Activated naive CD8-positive, alpha-beta T cell treated with anti-CD3 and anti-CD28 coated beads, Interleukin-2, amount 50 U/mL, for 16 hours (primary cell): ENCODE results near the gene DYRK1A.

ENCODE experiments used
- DNase-seq: peaks from one replicate; pipeline ENCODE4 v3.0.0-alpha.2; 2020; ENCODE audit warnings: low read depth, low spot score

The DYRK1A gene

DNA sequence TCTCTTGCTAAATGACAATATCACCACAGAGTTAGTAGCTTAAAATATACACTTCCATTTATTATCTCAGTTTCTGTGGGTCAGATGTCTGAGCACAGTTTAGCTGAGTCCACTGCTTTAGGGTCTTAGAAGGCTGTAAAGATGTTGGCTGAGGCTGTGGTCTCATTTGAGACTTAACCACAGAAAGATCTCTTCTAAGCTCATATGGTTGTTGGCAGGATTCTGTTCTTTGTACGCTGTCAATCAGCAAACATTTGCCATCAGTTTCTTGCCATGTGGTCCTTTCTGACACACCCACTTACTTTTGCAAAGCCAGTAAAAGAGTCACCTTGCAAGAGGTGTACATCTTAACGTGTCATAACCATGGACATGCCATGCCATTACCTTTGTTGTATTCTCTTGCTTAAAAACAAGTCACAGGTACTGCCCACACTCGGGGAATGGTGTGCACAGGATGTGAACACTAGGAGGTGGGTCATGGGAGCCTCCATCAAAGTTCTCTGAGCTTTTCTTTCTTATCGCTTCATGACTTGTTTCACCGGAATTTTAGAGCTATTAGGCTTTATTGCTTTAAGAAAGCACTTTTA is 18.7 kb downstream of the DYRK1A start:
- DNase-seq = no peak

DNA sequence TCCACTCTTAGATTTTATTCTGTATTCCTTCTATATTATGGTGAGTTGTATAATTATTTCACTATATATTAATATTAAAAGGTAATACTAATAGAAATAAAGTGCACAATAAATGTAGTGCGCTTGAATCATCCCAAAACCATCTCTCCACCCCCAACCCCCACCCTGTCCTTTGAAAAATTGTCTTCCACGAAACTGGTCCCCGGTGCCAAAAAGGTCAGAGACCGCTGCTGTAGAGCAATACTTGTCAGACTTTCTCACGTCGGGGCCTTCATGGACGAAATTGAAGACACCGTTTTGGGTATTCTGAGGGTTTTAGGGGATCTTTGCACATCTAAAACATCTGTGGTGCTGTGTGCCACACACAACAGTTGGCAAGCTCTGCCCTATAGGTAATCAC is 19.6 kb downstream of the DYRK1A start:
- no peak for DNase-seq

DNA sequence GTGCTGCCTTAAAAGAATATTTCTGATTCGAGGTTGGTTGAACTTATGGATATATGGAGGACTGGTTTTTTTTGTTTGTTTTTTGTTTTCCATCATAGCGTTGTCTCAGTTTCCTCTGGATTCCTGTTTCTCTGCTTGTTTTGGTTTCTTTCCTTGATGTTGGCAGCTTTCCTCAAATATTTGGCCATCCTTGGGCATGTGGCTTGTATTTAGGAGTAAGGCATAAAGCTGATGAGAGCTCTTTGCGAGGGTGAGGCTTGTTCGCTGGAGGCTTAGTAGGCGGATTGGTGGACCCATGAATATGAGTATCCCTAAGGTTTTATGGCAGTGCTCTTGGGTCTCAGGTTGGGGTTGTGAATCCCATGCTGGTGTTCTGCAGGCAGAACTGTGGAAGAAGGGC is 22.9 kb downstream of the DYRK1A start:
- DNase-seq = no peak

DNA sequence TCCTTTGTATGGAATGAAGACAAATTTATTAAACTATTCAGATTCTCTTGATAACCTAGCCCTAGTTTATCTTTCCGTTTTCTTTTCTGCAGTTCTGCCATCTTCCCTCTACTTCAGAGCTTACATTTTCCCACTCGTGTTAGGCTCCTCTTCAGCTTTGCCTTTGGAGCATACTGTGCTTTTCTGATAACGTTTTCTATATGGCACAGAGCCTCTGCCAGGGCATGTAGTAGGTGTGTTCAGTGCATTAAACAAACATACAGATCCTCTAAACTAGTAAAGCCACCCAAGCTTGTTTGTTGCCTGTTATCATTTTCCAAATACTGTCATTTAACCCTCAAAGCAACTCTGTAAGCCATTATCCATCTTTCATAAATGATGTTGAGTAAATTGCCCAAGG is 25.1 kb downstream of the DYRK1A start:
- DNase-seq = no peak

DNA sequence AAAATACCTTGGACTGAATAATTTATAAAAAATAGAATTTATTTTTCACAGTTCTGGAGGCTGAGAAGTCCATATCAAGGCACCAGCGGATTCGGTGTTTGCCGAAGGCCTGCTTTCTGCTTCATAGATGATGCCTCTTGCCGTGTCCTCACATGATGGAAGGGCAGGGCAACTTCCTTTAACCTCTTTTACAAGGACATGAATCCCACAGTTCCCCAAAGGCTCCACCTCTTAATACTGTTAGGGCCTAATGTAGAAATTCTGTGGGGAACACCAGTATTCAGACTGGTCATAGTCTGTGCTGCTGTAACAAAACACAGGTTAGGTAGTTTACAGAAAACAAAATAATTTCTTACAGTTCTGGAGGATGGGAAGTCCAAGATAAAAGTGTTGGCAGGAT is 25.9 kb downstream of the DYRK1A start:
- DNase-seq = no peak

DNA sequence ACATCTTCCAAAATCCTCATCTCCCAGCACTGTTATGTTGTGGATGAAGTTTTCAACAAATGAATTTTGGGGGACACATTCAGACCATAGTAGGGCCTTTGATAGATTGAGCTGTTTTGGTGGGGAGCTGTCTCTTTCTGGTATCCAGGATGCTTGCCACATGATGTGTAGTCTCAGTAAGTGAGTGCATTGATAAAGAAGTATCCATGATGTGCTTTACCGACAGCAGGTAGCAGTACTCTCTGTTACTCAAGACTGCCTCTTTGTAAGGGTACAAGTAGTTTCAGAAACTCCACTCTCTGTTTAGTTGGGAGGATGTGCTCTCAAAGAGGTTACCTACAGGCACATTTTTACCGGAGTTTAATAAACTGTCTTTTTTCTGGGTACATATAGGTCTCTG is 26.5 kb downstream of the DYRK1A start:
- no peak for DNase-seq

DNA sequence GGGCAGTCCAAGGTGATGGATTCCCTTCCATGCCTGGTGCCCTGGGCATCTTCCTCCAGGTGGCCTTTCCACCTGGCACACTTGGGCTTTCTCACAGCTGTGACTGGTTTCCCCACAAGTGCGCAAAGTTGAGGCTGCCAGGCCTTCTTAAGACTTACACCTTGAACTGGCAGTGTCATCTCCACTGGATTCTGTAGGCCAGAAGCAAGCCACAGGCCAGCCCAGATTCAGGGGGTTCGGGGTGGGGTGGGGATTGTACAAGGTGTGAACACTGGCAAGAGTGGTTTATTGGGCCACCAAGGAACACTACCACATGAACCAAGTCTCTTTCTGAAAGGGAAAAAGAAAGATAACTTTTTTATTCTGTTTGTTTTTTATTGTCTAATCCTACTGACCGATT is 27.2 kb downstream of the DYRK1A start:
- no peak for DNase-seq

DNA sequence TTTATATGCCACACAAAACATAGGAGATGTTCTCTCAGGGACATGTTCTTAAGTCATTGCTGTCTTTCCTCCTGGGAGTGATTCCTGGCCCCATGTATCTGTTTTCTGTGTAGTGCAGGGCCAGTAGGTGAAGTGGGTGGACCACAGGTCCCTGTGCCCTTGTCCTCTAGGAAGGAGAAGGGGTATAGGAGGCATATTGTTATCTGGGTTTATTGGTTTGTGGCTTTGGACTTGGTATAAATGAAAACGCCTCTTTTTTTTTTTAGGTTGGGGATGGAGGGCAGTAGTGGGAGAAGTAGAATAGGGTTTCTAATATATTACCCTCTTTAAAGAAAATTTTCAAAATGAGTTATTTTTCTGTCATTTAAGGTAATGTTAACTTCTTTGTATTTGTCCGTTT is 29.4 kb downstream of the DYRK1A start:
- DNase-seq = no peak

DNA sequence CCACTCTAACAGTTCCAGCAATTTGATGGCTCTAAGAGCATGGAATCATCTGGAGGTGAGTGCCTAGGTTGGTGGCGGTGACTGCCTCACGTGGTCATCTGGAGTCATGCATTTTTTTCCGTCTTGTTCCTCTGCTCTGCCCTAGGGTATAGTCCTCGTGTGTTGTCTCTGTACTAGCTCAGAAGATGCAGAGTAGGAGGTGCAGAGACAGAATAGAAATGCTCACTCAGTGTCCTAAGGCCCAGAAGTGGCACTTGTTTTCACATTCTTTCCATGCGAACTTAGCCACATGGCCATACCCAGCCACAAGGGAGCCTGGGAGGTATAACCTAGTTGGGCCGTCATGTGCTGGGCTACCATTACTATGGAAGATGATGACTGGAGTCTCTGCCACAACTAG is 30.3 kb downstream of the DYRK1A start:
- DNase-seq = no peak

DNA sequence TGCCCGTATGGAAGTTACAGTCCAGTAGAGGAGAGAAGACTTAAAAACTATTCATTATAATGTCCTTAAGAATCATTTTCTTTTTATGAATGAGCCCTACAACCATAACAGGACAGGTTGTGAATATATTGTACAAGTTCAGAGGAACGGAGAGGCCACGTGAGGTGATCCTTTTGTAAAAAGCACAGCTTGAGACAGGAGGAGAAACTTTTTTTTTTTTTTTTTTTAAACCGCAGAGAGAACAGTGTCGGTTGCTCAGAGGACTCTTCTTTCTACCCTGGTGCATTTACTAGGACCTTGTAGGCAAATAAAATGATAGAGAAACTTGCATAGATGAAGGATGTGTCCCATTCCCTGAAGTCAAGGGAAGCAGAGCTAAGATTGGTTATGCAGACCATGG is 32.1 kb downstream of the DYRK1A start:
- DNase-seq = no peak

DNA sequence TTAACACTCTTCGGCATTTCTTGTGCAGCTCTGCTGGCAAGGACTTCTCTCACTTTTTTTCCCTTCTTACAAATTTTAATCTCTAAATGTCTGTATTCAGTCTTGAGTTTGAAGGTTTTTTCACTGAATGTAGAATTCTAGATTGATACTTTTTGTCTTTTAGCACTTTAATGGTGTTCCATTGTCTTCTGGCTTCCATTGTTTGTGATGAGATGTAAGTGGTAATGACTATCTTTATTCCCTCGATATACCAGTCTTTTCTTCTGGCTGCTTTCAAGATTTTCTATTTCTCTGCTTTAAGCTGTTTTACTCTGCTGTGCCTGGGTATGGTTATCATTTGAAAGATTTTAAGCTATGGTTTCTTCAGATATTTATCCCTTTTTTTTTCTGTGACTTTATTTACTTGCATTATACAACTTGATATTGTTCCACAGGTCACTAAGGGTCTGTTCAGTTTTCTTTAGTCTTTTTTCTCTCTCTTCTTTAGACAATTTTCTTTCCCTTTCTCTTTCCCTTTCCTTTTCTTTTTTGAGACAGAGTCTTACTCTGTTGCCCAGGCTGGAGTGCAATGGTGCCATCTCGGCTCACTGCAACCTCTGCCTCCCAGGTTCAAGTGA is 35.8 kb downstream of the DYRK1A start:
- DNase-seq = no peak

DNA sequence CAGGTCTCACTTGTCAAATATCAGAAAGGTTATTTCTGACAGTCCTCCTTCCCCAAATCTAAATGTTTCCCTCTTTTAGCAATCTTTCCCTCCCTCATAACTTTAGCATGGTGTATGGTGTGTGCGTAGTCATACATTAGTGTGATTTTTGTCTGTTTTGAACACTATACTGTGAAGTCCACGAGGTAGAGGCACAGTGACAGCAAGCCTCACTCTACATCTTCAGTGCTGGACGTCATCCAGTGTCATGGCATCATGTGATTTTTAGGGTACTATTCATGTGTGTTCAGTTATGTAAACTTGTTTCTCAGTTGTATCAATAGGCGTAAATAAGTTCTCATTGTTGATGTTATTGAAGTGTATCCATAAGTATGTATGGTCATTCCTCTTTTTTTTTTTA is 39.1 kb downstream of the DYRK1A start:
- no peak for DNase-seq

DNA sequence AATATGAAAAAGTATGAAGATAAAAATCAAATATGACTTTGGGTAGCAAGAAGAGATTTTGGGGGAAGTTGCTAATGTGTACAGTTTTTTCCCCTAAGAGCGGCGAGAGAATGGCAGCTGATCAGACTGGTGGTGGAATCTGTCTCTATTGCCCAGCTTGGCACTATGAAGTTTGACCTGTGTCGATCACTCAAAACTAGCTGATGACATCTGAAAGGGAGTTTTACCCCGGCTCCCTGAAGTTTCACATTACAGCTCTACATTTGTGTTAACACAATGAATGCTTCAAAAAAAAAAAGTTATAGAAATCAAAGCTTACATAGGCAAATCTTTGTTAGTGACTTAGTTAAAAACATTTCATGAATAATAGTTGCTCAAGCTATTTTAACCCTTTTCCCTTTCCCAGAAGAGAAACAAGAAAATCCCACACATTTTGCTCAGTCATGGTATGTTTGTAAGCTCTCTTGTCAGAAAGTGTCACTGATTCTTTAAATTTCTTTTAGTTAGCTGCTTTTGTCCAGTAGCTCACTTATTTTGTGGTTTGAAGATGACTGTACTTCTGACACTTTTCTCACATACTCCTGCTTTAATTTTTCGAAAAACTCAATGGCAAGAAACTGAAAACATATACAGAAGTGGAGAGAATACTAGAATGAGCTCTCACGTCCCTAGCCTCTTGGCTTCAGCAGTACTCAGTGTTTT is 41.3 kb downstream of the DYRK1A start:
- DNase-seq = no peak

DNA sequence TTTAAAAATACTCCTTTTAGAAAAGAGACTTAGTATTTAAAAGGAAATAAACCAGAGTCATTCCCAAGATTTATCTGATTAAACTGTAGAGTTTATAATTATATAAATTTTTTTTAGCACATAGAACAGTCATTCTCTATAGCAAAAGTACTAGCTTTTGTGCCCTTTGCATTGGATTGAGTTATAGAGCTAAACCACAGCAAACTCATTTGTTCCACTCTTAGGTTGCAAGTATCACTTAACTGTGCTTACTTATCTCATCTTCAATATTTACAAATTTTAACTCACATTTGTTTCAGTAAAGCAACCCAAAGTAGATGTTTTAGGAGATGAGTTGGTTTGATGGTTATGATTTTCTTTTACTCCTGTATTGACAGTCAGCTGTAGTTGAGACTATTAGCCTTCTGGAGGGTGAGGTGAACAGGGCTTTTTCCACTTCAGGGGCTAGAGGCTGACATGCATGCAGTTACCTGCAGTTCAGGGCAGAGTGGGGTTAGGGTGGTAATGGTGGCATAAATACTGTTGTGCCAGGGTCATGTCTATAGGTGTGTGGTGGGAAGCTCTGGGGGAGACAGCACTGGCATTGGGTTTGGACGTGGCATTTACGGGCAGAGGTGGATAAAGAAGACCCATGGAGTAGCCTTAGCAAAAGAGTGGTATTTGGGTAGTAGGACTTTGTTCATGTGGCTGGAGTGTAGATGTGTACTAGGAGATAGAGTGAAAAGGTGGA is 42.1 kb downstream of the DYRK1A start:
- no peak for DNase-seq

DNA sequence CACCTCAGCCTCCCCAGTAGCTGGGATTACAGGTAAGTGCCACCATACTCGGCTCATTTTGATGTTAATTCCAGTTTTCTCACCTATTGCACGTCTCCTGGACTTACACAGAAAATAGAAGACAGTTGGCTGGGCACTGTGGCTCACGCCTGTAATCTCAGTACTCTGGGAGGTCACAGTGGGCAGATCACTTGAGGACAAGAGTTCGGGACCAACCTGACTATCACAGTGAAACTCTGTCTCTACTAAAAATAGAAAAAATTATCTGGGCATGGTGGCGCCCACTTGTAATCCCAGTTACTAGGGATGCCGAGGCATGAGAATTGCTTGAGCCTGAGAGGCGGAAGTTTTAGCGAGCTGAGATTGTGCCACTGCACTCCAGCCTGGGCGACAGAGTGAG is 44.1 kb downstream of the DYRK1A start:
- no peak for DNase-seq

DNA sequence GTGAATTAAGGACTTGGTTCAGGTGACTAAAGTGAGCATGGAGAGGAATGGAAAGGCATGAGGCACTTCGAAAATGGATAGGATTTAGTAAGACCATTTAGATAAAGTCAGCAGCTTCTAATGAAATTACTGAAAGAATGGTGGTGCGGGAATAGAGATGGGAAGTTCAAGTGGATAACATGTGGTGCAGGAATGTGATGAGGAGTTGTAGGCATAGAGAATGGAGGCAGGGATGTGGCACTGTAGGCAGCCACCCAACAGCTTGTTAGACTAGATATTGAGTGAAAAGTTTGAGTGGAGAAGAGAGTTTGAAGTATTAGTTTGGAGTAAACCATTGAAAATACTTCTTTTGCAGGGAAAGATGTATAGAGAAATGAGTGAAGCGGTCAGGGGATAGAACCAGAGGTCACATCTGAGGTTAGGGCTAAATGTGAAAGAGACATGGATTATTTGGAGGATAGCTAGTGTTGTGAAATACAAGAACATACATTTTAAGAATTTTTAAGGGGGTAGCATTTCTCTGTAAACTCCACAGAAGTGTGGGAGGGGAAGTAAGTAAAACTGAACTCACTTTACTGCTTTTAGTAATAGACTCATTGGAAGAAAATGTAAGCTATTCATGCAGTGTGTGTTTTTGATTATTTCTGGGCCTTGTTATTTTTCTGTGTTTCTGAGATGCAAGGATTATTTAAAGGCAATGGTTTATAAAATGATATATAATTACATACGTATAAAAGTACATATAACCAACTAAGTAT is 46.2 kb downstream of the DYRK1A start:
- DNase-seq = no peak

DNA sequence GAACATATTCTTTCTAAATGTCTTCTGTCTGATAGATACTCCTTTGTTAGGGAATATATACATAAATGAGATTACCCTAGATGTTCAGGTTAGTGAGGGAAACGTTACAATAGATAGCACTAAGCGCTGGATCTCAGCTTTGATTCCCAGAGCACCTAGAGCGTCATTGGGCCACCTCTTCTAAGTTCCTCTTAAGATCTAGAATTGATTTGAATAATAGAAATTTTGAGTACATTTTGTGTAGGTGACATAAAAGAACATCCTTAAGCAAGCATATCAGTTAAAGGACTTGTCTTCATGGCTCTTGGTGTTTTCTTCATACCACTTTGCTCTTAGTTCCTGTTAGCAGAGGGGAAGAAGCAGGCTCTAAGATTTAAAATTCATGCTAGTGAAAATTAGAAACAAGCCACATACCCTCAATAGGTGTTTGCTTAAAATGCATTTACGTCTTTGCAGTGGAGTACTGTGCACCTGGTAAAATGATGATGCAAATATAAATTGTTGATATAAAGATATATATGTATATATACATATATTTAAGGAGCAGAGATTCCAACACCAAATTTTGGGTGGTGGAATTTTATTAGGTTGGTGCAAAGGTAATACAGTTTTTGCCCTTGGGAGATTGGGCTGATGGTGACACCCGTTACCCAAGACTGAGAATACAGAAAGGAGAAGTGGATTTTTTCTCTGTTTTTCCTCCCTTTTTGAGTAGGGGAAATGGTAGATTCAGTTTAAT is 47.1 kb downstream of the DYRK1A start:
- DNase-seq = no peak

DNA sequence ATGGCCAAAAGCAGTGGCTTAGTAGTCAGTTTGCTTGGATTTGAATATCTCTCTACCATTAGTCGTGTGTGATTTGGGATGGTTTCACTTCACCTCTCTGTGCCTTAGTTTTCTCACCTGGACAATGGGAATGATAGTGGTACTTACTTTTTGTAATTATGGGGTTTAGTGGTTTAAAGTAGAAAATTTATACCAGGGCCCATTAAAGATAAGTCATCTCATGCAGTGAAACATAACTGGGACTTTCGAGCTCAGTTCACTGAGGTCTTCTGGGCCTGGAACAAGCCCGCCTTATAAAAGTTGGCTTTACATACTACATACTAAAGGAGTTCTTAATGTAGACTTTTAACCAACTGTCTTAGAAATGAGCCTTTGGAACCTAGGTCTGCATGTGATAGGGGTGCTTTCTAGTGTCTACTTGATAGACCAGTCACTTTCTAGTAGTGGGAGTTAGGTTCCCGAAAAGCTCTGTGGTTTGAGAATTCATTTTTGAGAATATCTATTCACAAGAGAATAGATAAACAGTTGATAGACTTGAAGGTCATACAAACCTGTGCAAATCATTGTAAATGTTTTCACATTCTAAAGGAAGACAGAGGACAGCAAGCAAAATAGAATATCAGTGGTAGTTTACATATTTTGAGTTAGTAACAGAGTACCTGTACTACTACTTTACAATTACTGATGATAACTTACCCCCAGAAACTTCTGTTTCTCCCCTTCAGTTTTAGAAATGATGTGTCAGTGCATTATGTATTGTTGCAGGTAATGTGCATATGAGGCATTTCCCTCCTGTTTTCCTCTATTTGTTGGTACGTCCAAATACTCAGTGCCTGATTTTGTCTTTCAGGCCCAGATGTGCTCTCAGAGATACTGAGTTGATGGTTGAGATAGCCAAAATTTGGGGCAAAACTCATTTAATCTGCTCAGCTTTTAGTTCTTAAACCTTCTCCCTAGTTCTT is 48.0 kb downstream of the DYRK1A start:
- no peak for DNase-seq

DNA sequence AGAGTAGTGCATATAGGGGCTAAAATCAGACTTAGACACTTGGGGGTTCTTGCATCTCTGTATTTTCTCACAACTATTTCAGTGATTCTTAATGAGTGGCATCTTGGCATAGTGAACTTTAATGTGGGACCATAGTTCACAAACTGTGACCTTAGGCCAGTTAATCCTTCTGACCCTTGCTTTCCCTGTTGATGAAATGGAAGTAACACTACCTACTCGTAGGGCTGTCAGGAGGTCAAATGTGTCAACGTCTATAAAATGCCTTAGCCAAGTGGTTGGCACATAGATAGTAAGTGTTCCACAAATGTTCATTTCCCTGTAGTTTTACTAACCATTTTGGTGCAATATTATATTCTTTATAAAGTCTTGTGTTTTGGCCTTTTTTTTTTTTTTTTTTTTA is 49.4 kb downstream of the DYRK1A start:
- DNase-seq = no peak

DNA sequence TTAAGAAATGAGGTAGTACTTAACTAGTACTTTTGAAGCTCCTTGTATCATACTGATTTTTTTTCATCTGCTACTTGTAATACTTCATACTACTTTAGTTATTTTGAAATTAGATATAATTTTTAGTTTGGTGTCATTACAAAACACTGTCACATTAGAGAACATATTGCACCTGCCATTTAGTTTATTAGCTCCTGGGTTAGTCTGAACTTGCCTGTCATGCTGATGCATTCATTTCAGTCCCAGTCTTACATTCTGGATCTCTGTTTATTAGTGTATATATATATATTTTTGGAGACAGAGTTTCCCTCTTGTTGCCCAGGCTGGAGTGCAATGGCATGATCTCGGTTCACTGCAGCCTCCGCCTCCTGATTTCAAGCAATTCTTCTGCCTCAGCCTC is 50.3 kb downstream of the DYRK1A start:
- no peak for DNase-seq
